K562 (cell line): ENCODE data around the gene CRYBB1. TPM values are rescaled to one million over a fixed set of nuclear protein-coding genes. Genes with fewer than 3 reads are reported as not detected.

Experiments
- ARID4B ChIP-seq: sonication (generic); formaldehyde crosslinking; IDR thresholded peaks from 2 replicates; pipeline ENCODE4 v1.8.0; 2022; ENCODE audit warnings: mild to moderate bottlenecking, missing genetic modification reagents
- ASH1L ChIP-seq: fragments of 450-650 bp; IDR thresholded peaks from 2 replicates; pipeline ENCODE4 v1.6.1; 2018; ENCODE audit warnings: borderline replicate concordance, mild to moderate bottlenecking, low read depth; ENCODE audit not compliant: partially characterized antibody
- ATF4 ChIP-seq: fragments of 450-650 bp; formaldehyde crosslinking; IDR thresholded peaks from 2 replicates; pipeline ENCODE4 v1.4.0; 2022; ENCODE audit warnings: mild to moderate bottlenecking, moderate library complexity
- BACH1 ChIP-seq: fragments of 200-800 bp; sonication (Bioruptor generic); IDR thresholded peaks from 2 replicates; pipeline ENCODE4 v1.6.1; 2016; ENCODE audit warnings: missing genetic modification characterization, missing compliant biosample characterization
- CUX1 ChIP-seq: fragments of 200-800 bp; sonication (Bioruptor generic); IDR thresholded peaks from 2 replicates; pipeline ENCODE4 v1.6.1; 2016; ENCODE audit warnings: missing genetic modification characterization, missing compliant biosample characterization
- EGR1 ChIP-seq: fragments of 450-650 bp; conservative IDR thresholded peaks from 2 replicates; pipeline ENCODE4 v1.6.1; 2017; ENCODE audit warnings: mild to moderate bottlenecking
- FOXK2 ChIP-seq, 2 experiments: fragments of 450-650 bp; IDR thresholded peaks in 1 of 2; conservative IDR thresholded peaks in 1 of 2; 2 replicates each; pipeline ENCODE4 v1.6.1; 2016; ENCODE audit warnings: low read depth in 2 of 2, mild to moderate bottlenecking in 1 of 2
- PRDM10 ChIP-seq: fragments of 450-650 bp; IDR thresholded peaks from 2 replicates; pipeline ENCODE4 v1.6.1; 2018; ENCODE audit not compliant: partially characterized antibody
- SAP30 ChIP-seq: fragments of 200-600 bp; sonication (generic); IDR thresholded peaks from 2 replicates; pipeline ENCODE4 v1.6.1; 2012; ENCODE audit warnings: borderline replicate concordance, low read depth, mild to moderate bottlenecking, moderate library complexity, low read length, control low read depth, inconsistent platforms; ENCODE audit not compliant: insufficient read depth, poor library complexity, severe bottlenecking
- SREBF2 ChIP-seq: sonication (generic); formaldehyde crosslinking; IDR thresholded peaks from 2 replicates; pipeline ENCODE4 v1.4.0; 2020; ENCODE audit warnings: mild to moderate bottlenecking, missing genetic modification reagents
- ZFPM2 ChIP-seq: fragments of 250-450 bp; sonication (Bioruptor Pico); IDR thresholded peaks from 2 replicates; pipeline ENCODE4 v1.5.1; 2022; ENCODE audit warnings: mild to moderate bottlenecking
- ZNF24 ChIP-seq: fragments of 450-650 bp; IDR thresholded peaks from 2 replicates; pipeline ENCODE4 v1.6.1; 2016
- polyA plus RNA-seq, 8 experiments: library from polyadenylated mRNA; depleted of rRNA in 4 of 8; stranded (reverse) in 5 of 8; unstranded in 3 of 8; fragments of >200 nt; fragmentation: Nextera tagmentation in 2 of 8; fragmentation: Illumina TruSeq in 1 of 8; extraction: Ambion mirVana in 2 of 8; extraction: Trizol in 1 of 8; gene quantifications; 2 replicates each; pipeline versions ENCODE4 v1.2.1 to v1.2.3, GENCODE V29; 2011 to 2014; ENCODE audit warnings: inconsistent platforms in 1 of 8, missing spikeins in 1 of 8
- total RNA-seq, 7 experiments: library from RNA; depleted of rRNA in 6 of 7; stranded (reverse); fragments of >200 nt in 6 of 7; fragmentation: Illumina TruSeq in 2 of 7; extraction: Trizol in 2 of 7; gene quantifications; 2 replicates each; pipeline versions ENCODE4 v1.2.1 to v1.2.3, GENCODE V29; 2011 to 2021; ENCODE audit warnings: low replicate concordance in 1 of 7

Gene CRYBB1
- total and polyA plus RNA-seq, 9 of the 15 experiments (the other 6 are each of a cell fraction or from before 2014, with no cell fraction given), result 0.16 to 0.45 (median 0.33) TPM; not detected in 2

GRCh38 chr22:26573026-26573662, 44.7 kb downstream of the CRYBB1 start (continued):
- TF ChIP-seq ARID4B (CRISPR knock-in tag) (0 out of 2 replicates have a peak, but pooled peaks have one; percentile 35), EGR1 (no peak), FOXK2 (conservative IDR thresholded peaks at IDR 0.05 in 1 of 2, IDR thresholded peaks at IDR 0.05 in 1 of 2; ENCODE audit: low read depth in 2 of 2) (no peak), BACH1 (no peak), ATF4 (no peak), PRDM10 (no peak), ASH1L (no peak), ZNF24 (0 out of 2 replicates have a peak, but pooled peaks have one; percentile 23), ZFPM2 (CRISPR knock-in tag) (no peak), CUX1 (CRISPR knock-in tag) (no peak), SREBF2 (CRISPR knock-in tag) (no peak), SAP30 (peak; percentile 25)
